ENCODE measurements around the gene BCAN.

The BCAN gene

GRCh38 chr1:156704166-156704711, 62.3 kb downstream of the BCAN start:
- TF ChIP-seq CTCF (IDR thresholded peaks at IDR 0.05; ENCODE audit: borderline replicate concordance, insufficient read depth, low read depth, low read length) = no peak
- H3K4me3 ChIP-seq (ENCODE audit: low read depth, low read length) = no peak overlapping the region

- TF ChIP-seq CTCF (IDR thresholded peaks at IDR 0.05; ENCODE audit: borderline replicate concordance, insufficient read depth, low read depth, low read length) = no peak
- no peak overlapping the region for H3K4me3 ChIP-seq (ENCODE audit: low read depth, low read length)
Observed at GRCh38 chr1:156704930-156705320, 63.0 kb downstream of the BCAN start.

GRCh38 chr1:156705321-156705917, 63.5 kb downstream of the BCAN start, which contains the start of gene CRABP2:
Gene CRABP2, minus strand, starts transcription at chr1:156705583. Its CDS starts 137 bp downstream, at chr1:156705446.
- H3K4me3 ChIP-seq (ENCODE audit: low read depth, low read length) = peak within 1 kb of the TSS; percentile 48
- no peak for TF ChIP-seq CTCF (IDR thresholded peaks at IDR 0.05; ENCODE audit: borderline replicate concordance, insufficient read depth, low read depth, low read length)

- peak; percentile 84 for TF ChIP-seq CTCF (IDR thresholded peaks at IDR 0.05; ENCODE audit: borderline replicate concordance, insufficient read depth, low read depth, low read length)
- peak overlapping the region; percentile 48 for H3K4me3 ChIP-seq (ENCODE audit: low read depth, low read length)
Observed at GRCh38 chr1:156705918-156706656, 64.2 kb downstream of the BCAN start.

GRCh38 chr1:156706657-156707416, 64.9 kb downstream of the BCAN start:
- H3K4me3 ChIP-seq (ENCODE audit: low read depth, low read length) = peak overlapping the region; percentile 48
- TF ChIP-seq CTCF (IDR thresholded peaks at IDR 0.05; ENCODE audit: borderline replicate concordance, insufficient read depth, low read depth, low read length) = no peak

- H3K4me3 ChIP-seq (ENCODE audit: low read depth, low read length) = no peak overlapping the region
- TF ChIP-seq CTCF (IDR thresholded peaks at IDR 0.05; ENCODE audit: borderline replicate concordance, insufficient read depth, low read depth, low read length) = no peak
Observed at GRCh38 chr1:156707417-156708217, 65.7 kb downstream of the BCAN start.

Data from GM12875 (cell line).